Chondrocyte (in vitro differentiated cells): ENCODE results near the gene ABCC11. TPM values are rescaled to one million over a fixed set of nuclear protein-coding genes. Genes with fewer than 3 reads are reported as not detected.

Experiments used
- DNase-seq: peaks from one replicate; pipeline ENCODE4 v3.0.0; 2021; ENCODE audit warnings: mixed read lengths, low spot score
- H3K27ac Mint-ChIP-seq: one replicate; pipeline ENCODE4 v1.8.0; 2021; ENCODE audit warnings: mild to moderate bottlenecking, moderate library complexity, mixed read lengths; ENCODE audit not compliant: unreplicated experiment
- H3K27me3 Mint-ChIP-seq: 2 replicates; pipeline ENCODE4 v1.8.0; 2021; ENCODE audit warnings: low read depth, mixed read lengths
- H3K36me3 Mint-ChIP-seq: 2 replicates; pipeline ENCODE4 v1.8.0; 2021; ENCODE audit warnings: low read depth, mixed read lengths
- H3K4me1 Mint-ChIP-seq: 2 replicates; pipeline ENCODE4 v1.8.0; 2021; ENCODE audit warnings: low read depth, mild to moderate bottlenecking, mixed read lengths
- H3K4me3 Mint-ChIP-seq: one replicate; pipeline ENCODE4 v1.8.0; 2021; ENCODE audit warnings: mild to moderate bottlenecking, moderate library complexity, mixed read lengths; ENCODE audit not compliant: unreplicated experiment
- H3K9me3 Mint-ChIP-seq: 2 replicates; pipeline ENCODE4 v1.8.0; 2021; ENCODE audit warnings: low read depth, mixed read lengths
- total RNA-seq: library from RNA; stranded (reverse); gene quantifications from 3 replicates; pipeline ENCODE4 v1.2.1, GENCODE V29; 2021
- TF ChIP-seq, protein P1 (sequence below): fragments of 200-600 bp; sonication (generic); IDR thresholded peaks from 2 replicates; pipeline ENCODE4 v1.5.0; 2021; ENCODE audit warnings: antibody characterized with exemption, mild to moderate bottlenecking, moderate library complexity

The ABCC11 gene
- total RNA-seq, 1 donor from 2014 or later = 0.32 TPM

DNA sequence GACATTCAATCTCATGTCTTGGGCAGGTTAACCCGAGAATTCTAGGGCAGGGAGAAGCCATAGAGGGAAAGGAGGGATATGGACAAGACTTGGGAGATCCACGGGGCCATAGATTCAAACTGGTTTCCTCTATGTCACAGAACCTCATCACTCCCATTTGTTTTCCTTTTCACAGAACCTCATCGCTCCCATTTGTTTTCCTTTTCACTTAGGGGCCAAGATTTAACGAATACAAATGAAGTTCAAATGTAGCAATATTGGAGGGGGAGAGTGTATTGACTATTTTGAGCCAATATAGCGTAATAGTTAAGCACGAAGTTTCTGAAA lies 42.6 kb downstream of the ABCC11 start:
- no peaks in the 10 kb centered on the region for H3K4me1 Mint-ChIP-seq
- TF ChIP-seq, protein P1, sequence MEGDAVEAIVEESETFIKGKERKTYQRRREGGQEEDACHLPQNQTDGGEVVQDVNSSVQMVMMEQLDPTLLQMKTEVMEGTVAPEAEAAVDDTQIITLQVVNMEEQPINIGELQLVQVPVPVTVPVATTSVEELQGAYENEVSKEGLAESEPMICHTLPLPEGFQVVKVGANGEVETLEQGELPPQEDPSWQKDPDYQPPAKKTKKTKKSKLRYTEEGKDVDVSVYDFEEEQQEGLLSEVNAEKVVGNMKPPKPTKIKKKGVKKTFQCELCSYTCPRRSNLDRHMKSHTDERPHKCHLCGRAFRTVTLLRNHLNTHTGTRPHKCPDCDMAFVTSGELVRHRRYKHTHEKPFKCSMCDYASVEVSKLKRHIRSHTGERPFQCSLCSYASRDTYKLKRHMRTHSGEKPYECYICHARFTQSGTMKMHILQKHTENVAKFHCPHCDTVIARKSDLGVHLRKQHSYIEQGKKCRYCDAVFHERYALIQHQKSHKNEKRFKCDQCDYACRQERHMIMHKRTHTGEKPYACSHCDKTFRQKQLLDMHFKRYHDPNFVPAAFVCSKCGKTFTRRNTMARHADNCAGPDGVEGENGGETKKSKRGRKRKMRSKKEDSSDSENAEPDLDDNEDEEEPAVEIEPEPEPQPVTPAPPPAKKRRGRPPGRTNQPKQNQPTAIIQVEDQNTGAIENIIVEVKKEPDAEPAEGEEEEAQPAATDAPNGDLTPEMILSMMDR = no peak
- no peak overlapping the region for H3K27ac Mint-ChIP-seq
- DNase-seq = no peak
- H3K27me3 Mint-ChIP-seq = peaks cover 36% of the 10 kb centered on the region
- no peaks in the 10 kb centered on the region for H3K9me3 Mint-ChIP-seq
- H3K4me3 Mint-ChIP-seq = no peak overlapping the region
- no peaks in the 10 kb centered on the region for H3K36me3 Mint-ChIP-seq

- H3K4me3 Mint-ChIP-seq = no peak overlapping the region
- DNase-seq = no peak
- no peaks in the 10 kb centered on the region for H3K9me3 Mint-ChIP-seq
- H3K36me3 Mint-ChIP-seq = no peaks in the 10 kb centered on the region
- TF ChIP-seq, protein P1 = no peak
- H3K27me3 Mint-ChIP-seq = peaks cover 36% of the 10 kb centered on the region
- no peaks in the 10 kb centered on the region for H3K4me1 Mint-ChIP-seq
- no peak overlapping the region for H3K27ac Mint-ChIP-seq
Observed at GRCh38 chr16:48203974-48204824, 43.1 kb downstream of the ABCC11 start.

DNA sequence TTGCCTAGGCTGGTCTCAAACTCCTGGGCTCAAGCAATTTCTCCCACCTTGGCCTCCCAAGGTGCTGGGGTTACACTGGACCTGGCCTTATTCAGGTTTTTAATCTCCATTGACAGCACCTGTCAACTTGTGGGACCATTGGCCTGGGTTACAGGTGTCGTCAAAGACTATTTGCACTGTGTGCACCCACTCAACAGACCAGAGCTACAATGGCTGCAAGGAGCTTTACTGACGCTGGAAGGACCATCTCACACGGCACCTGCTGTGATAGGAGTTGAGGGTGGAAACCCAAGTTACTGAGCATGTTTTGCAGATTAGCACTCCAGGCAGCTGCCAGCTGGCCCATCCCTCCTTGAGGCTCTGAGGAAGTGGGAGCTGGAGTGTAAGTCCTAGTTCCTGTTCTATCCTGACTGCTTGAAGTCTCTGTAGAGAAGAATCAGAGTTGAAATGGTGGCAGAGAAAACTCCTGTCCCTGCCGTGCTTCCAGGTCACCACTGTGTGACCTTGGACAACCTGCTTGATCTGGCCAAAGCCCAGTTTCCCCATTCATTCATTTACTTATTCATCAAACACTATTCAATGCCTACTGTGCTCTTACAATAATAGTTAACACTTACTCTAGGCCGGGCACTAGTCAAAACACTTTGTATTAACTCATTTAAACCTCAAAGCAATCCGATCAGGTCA lies 45.7 kb downstream of the ABCC11 start:
- H3K4me1 Mint-ChIP-seq = no peaks in the 10 kb centered on the region
- peaks cover 19% of the 10 kb centered on the region for H3K27me3 Mint-ChIP-seq
- H3K27ac Mint-ChIP-seq = no peak overlapping the region
- no peaks in the 10 kb centered on the region for H3K36me3 Mint-ChIP-seq
- no peak for DNase-seq
- no peak overlapping the region for H3K4me3 Mint-ChIP-seq
- TF ChIP-seq, protein P1 = no peak
- peaks cover 10% of the 10 kb centered on the region for H3K9me3 Mint-ChIP-seq

- Mint-ChIP-seq H3K4me1 (peaks cover 7% of the 10 kb centered on the region), H3K9me3 (peaks cover 10% of the 10 kb centered on the region), H3K27ac (no peak overlapping the region), H3K36me3 (no peaks in the 10 kb centered on the region), H3K27me3 (peaks cover 9% of the 10 kb centered on the region), H3K4me3 (no peak overlapping the region)
- no peak for DNase-seq
- TF ChIP-seq, protein P1 = no peak
Observed at GRCh38 chr16:48197294-48197693, 50.0 kb downstream of the ABCC11 start.

DNA sequence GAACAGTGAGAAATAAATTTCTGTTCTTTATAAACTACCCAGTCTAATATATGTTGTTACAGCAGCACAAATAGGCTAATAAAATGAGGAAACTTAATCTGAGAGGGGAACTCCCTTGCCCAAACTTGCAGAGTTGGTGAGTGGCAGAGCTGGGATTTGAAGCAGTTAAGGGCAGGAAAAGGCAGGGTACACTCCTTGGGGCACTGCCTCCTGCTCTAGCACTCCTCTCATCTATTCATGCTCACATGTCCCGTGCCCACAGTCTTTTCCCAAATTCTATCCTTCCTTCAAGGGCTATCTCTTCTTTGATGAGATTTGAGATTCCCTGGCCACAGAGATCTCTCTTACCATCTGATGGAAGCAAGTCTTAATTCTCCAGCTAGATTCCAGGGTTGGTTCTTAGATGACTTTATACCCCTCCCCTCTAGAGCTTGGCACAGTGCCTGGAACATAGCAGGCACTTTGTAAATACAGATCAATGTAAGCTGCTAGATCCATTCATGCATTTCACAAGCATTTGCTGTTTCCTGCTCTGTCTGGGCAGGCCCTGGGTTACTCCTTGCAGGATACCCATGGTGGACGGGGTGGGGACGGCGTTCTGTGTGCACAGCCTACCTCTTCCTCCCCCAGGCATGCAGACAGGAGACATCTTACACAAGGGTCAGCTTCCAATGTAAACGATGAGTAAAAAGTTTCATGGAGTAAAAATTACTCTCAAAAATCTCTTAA lies 52.3 kb downstream of the ABCC11 start:
- DNase-seq = no peak
- H3K9me3 Mint-ChIP-seq = peaks cover 10% of the 10 kb centered on the region
- H3K27me3 Mint-ChIP-seq = peaks cover 3% of the 10 kb centered on the region
- no peak overlapping the region for H3K27ac Mint-ChIP-seq
- no peaks in the 10 kb centered on the region for H3K36me3 Mint-ChIP-seq
- H3K4me3 Mint-ChIP-seq = no peak overlapping the region
- peaks cover 7% of the 10 kb centered on the region for H3K4me1 Mint-ChIP-seq
- TF ChIP-seq, protein P1 = no peak
